Prostate gland (tissue), 2 donors: Measurements from ENCODE around the gene CFAP46.

Source experiments
- POLR2A ChIP-seq: fragments of 450-650 bp; IDR thresholded peaks from one replicate; pipeline ENCODE4 v1.6.1; 2016; ENCODE audit warnings: antibody characterized with exemption, mild to moderate bottlenecking
- POLR2AphosphoS5 ChIP-seq: sonication (generic); formaldehyde crosslinking; IDR thresholded peaks from one replicate; pipeline ENCODE4 v1.6.1; 2017; ENCODE audit warnings: antibody characterized with exemption
- TF ChIP-seq, protein P1 (sequence below), 4 experiments: fragments of 200-600 bp in 2 of 4; fragments of 450-650 bp in 2 of 4; sonication (generic) in 2 of 4; IDR thresholded peaks; 1 replicate in 3 of 4; 2 replicates in 1 of 4; pipeline ENCODE4 v1.5.1; 2016 to 2019; ENCODE audit warnings: antibody characterized with exemption in 4 of 4, mild to moderate bottlenecking in 2 of 4, moderate library complexity in 2 of 4

DNA sequence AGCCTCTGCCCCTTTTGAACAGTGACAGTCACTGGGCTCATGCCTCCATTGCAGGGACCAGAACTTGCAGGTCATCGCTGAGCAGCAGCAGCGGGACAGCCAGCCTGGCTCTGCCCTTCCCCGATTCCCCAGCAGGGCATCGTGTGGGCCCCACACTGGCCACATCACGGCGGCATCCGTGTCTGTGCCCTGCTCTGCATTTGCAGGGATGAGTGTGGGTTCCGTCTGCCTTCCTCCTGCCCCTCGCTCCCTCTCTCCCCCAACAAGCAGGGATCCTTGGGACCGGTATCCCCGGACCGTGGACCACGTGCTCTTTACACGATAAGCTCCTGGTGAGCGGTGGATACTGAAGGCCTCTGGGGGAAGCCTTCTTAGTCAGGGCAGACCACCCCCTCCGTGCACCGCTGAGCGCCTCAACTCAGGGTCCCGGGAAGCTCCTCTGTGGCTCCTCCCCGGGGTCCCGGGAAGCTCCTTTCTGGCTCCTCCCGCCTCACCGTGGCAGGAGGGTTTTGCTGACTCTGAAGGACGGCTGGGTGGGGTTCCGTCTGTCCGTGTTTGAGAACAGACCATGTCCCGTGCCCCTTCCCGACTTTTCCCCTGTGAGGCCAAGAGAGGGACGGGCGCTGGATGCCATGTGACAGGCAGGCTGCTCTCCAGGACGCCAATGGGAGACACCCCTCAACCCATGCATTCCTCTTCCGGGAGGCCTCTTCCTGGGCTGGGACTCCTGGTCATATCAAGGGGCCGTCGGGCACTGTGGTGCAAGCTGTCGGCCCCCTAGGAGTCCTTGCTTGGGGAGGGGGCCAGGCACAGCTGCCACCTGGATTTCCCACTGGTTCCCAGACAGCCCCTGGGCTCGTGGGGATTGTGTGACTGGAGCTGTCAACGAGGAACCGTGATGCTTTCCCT lies 132.9 kb downstream of the CFAP46 start:
- TF ChIP-seq, protein P1, sequence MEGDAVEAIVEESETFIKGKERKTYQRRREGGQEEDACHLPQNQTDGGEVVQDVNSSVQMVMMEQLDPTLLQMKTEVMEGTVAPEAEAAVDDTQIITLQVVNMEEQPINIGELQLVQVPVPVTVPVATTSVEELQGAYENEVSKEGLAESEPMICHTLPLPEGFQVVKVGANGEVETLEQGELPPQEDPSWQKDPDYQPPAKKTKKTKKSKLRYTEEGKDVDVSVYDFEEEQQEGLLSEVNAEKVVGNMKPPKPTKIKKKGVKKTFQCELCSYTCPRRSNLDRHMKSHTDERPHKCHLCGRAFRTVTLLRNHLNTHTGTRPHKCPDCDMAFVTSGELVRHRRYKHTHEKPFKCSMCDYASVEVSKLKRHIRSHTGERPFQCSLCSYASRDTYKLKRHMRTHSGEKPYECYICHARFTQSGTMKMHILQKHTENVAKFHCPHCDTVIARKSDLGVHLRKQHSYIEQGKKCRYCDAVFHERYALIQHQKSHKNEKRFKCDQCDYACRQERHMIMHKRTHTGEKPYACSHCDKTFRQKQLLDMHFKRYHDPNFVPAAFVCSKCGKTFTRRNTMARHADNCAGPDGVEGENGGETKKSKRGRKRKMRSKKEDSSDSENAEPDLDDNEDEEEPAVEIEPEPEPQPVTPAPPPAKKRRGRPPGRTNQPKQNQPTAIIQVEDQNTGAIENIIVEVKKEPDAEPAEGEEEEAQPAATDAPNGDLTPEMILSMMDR (IDR thresholded peaks at IDR 0.05): no peak
- TF ChIP-seq POLR2A (no peak), POLR2AphosphoS5 (no peak)
